HCT116 (cell line): ENCODE measurements around the gene NPLOC4. TPM values are rescaled to one million over a fixed set of nuclear protein-coding genes. Genes with fewer than 3 reads are reported as not detected.

ENCODE experiments used
- ATAC-seq: fragments of 200-7000 bp; cut with Tn5 transposase; 2 replicates; pipeline ENCODE4 v1.9.1; 2020; ENCODE audit warnings: mild to moderate bottlenecking, moderate library complexity
- BruUV-seq: library from RNA; stranded (reverse); fragments of 400-500 nt; replicated peaks from 2 replicates; lab custom pipeline; 2021; lab: Mats Ljungman, UMichigan
- CTCF ChIA-PET: fragments of 300-600 bp; sonication (Branson Sonifier 250); formaldehyde crosslinking; loops from one replicate; lab custom pipeline; 2021; ENCODE audit warnings: antibody characterized with exemption; lab: Charles Lee
- POLR2A ChIA-PET: fragments of 300-600, 350-600 bp; sonication (Branson Sonifier 250); formaldehyde crosslinking; loops from one replicate; lab custom pipeline; 2021; ENCODE audit warnings: antibody characterized with exemption; lab: Charles Lee
- RAD21 ChIA-PET, 2 experiments: fragments of 300-600 bp; sonication (Branson Sonifier 250); formaldehyde crosslinking; loops; one replicate each; lab custom pipeline; 2023; ENCODE audit warnings: low total read pairs in 2 of 2; ENCODE audit not compliant: uncharacterized antibody in 2 of 2, unreplicated experiment in 2 of 2, low non-redundant PET in 1 of 2; lab: Charles Lee
- DNase-seq: peaks from one replicate; pipeline ENCODE4 v3.0.0-alpha.2; 2010; ENCODE audit warnings: low read depth, low spot score
- H2AFZ ChIP-seq: fragments of 200-600 bp; shearing (Covaris generic), sonication (generic); 2 replicates; pipeline ENCODE4 v1.6.1; 2017; ENCODE audit warnings: low read depth, mixed run types, mixed read lengths, antibody characterized with exemption, low read length; ENCODE audit not compliant: poor library complexity, severe bottlenecking
- H3K27ac ChIP-seq: 2 replicates; pipeline ENCODE4 v1.5.1; 2012; ENCODE audit warnings: low read depth, low read length
- H3K27me3 ChIP-seq: fragments of 200-600 bp; sonication (generic); 2 replicates; pipeline ENCODE4 v1.6.1; 2016; ENCODE audit warnings: mixed run types, low read length, mixed read lengths; ENCODE audit not compliant: insufficient read depth
- H3K36me3 ChIP-seq, 2 experiments: fragments of 200-500 bp in 1 of 2; fragments of 200-600 bp in 1 of 2; sonication (Bioruptor generic) in 1 of 2; sonication (generic) in 1 of 2; 2 replicates each; pipeline versions ENCODE4 v1.5.1 to v1.6.1; 2014 to 2016; ENCODE audit warnings: low read length in 2 of 2, inconsistent platforms in 1 of 2, mixed read lengths in 1 of 2, mixed run types in 1 of 2; ENCODE audit not compliant: insufficient read depth in 2 of 2, control insufficient read depth in 1 of 2
- H3K4me1 ChIP-seq, 2 experiments: fragments of 200-600 bp in 1 of 2; sonication (generic) in 1 of 2; 2 replicates each; pipeline versions ENCODE4 v1.5.1 to v1.6.1; 2012 to 2017; ENCODE audit warnings: low read length in 2 of 2, inconsistent platforms in 1 of 2, mild to moderate bottlenecking in 1 of 2, mixed read lengths in 1 of 2, mixed run types in 1 of 2, moderate library complexity in 1 of 2; ENCODE audit not compliant: insufficient read depth in 2 of 2, control insufficient read depth in 1 of 2
- H3K4me2 ChIP-seq: fragments of 200-600 bp; sonication (generic); 2 replicates; pipeline ENCODE4 v1.6.1; 2017; ENCODE audit warnings: mixed run types, low read length, mixed read lengths
- H3K4me3 ChIP-seq, 2 experiments: fragments of 200-600 bp in 1 of 2; sonication (generic) in 1 of 2; replicated peaks in 1 of 2; 2 replicates each; pipeline ENCODE4 v1.5.1; 2011 to 2016; ENCODE audit warnings: low read length in 2 of 2, control low read depth in 1 of 2, low read depth in 1 of 2, mild to moderate bottlenecking in 1 of 2, mixed read lengths in 1 of 2, mixed run types in 1 of 2
- H3K79me2 ChIP-seq: fragments of 200-600 bp; sonication (generic); 2 replicates; pipeline ENCODE4 v1.6.1; 2017; ENCODE audit warnings: mild to moderate bottlenecking, mixed run types, low read length, moderate library complexity, mixed read lengths; ENCODE audit not compliant: insufficient read depth
- H3K9ac ChIP-seq: fragments of 200-600 bp; sonication (generic); 2 replicates; pipeline ENCODE4 v1.6.1; 2016; ENCODE audit warnings: low read length, mixed read lengths
- H3K9me2 ChIP-seq: fragments of 200-600 bp; sonication (generic), shearing (Covaris generic); 2 replicates; pipeline ENCODE4 v1.6.1; 2017; ENCODE audit warnings: mixed run types, mild to moderate bottlenecking, moderate library complexity; ENCODE audit not compliant: insufficient read depth
- H3K9me3 ChIP-seq, 2 experiments: fragments of 200-500 bp in 1 of 2; fragments of 200-600 bp in 1 of 2; sonication (Bioruptor generic) in 1 of 2; sonication (generic) in 1 of 2; 2 replicates each; pipeline ENCODE4 v1.6.1; 2014 to 2017; ENCODE audit warnings: low read length in 2 of 2, mixed read lengths in 2 of 2, inconsistent platforms in 1 of 2, low read depth in 1 of 2, mild to moderate bottlenecking in 1 of 2, mixed run types in 1 of 2, moderate library complexity in 1 of 2; ENCODE audit not compliant: control insufficient read depth in 1 of 2, insufficient read depth in 1 of 2
- H4K20me1 ChIP-seq: fragments of 200-600 bp; sonication (generic), shearing (Covaris generic); 2 replicates; pipeline ENCODE4 v1.6.1; 2017; ENCODE audit warnings: mixed run types, mild to moderate bottlenecking, moderate library complexity; ENCODE audit not compliant: insufficient read depth
- CBX3 ChIP-seq: IDR thresholded peaks from 2 replicates; pipeline ENCODE4 v1.6.1; 2012; ENCODE audit warnings: low read depth
- POLR2A ChIP-seq: IDR thresholded peaks from 2 replicates; pipeline ENCODE4 v1.7.0; 2011; ENCODE audit warnings: borderline replicate concordance; ENCODE audit not compliant: insufficient read depth, insufficient read length; ENCODE audit errors: extremely low read depth
- POLR2AphosphoS5 ChIP-seq: IDR thresholded peaks from 2 replicates; pipeline ENCODE4 v1.6.1; 2011; ENCODE audit warnings: mild to moderate bottlenecking, low read depth, low read length, moderate library complexity
- RAD21 ChIP-seq: IDR thresholded peaks from 2 replicates; pipeline ENCODE4 v1.6.1; 2012; ENCODE audit warnings: low read depth, mild to moderate bottlenecking
- ZFX ChIP-seq: fragments of 450-650 bp; IDR thresholded peaks from 2 replicates; pipeline ENCODE4 v1.6.1; 2017
- intact Hi-C: fragments of 100-400 bp; cut with micrococcal nuclease; formaldehyde crosslinking; loops from 2 replicates; pipeline ENCODE4 v1.10.0; 2022
- total RNA-seq: library from RNA; stranded (reverse); gene quantifications from one replicate; pipeline ENCODE4 v1.2.1, GENCODE V29; 2021; ENCODE audit not compliant: unreplicated experiment
- TF ChIP-seq, protein P1 (sequence below), 3 experiments: fragments of 200-600 bp in 1 of 3; sonication (generic) in 1 of 3; IDR thresholded peaks in 2 of 3; conservative IDR thresholded peaks in 1 of 3; 2 replicates each; pipeline ENCODE4 v1.5.1; 2012 to 2017; ENCODE audit warnings: low read depth in 2 of 3, low read length in 2 of 3, antibody characterized with exemption in 1 of 3, borderline replicate concordance in 1 of 3, control low read depth in 1 of 3, mild to moderate bottlenecking in 1 of 3, mixed read lengths in 1 of 3, mixed run types in 1 of 3, moderate library complexity in 1 of 3; ENCODE audit not compliant: insufficient read depth in 1 of 3
- TF ChIP-seq, protein P2 (sequence below): IDR thresholded peaks from 2 replicates; pipeline ENCODE4 v1.6.1; 2012
- TF ChIP-seq, protein P3 (sequence below): IDR thresholded peaks from 2 replicates; pipeline ENCODE4 v1.6.1; 2012
- TF ChIP-seq, protein P4 (sequence below): IDR thresholded peaks from 2 replicates; pipeline ENCODE4 v1.6.1; 2012; ENCODE audit warnings: low read depth
- TF ChIP-seq, protein P5 (sequence below): IDR thresholded peaks from 2 replicates; pipeline ENCODE4 v1.6.1; 2011; ENCODE audit warnings: mild to moderate bottlenecking, low read length, moderate library complexity; ENCODE audit not compliant: insufficient replicate concordance; ENCODE audit errors: extremely low read depth

The NPLOC4 gene
- total RNA-seq, 1 experiment from 2014 or later, result 137 TPM

DNA sequence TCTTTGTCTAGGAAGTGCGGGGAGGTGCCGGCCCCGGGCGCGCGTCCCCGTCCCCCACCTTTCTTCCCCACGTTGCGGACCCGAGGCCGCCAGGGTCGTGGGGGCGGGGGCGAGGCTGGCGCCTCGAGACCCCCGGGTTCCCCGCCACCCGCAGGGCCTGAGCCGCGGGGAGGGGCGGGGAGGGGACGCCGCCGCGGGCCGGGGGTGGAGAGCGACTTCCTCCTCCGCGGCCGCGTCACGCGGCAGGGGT is 122.5 kb downstream of the NPLOC4 start:
- Histone ChIP-seq H3K9me3 (no peaks in the 10 kb centered on the region), H3K27ac (peak overlapping the region; percentile 100), H3K4me2 (peak overlapping the region; percentile 100), H3K4me1 (peaks cover 33 to 83% of the 10 kb centered on the region in 2 experiments), H3K9me2 (no peaks in the 10 kb centered on the region), H2AFZ (no peak overlapping the region), H3K79me2 (peaks cover 71% of the 10 kb centered on the region), H3K36me3 (peaks cover 19 to 30% of the 10 kb centered on the region in 2 experiments), H3K4me3 (peak overlapping the region; percentile 81 to 90), H4K20me1 (peaks cover 29% of the 10 kb centered on the region; the same call in 1 of the 2 replicates), H3K27me3 (no peaks in the 10 kb centered on the region), H3K9ac (peak overlapping the region; percentile 94)
- no TSS peak for BruUV-seq
- POLR2A ChIA-PET, result no interaction called here
- CTCF ChIA-PET, result no interaction called here
- TF ChIP-seq, protein P1, sequence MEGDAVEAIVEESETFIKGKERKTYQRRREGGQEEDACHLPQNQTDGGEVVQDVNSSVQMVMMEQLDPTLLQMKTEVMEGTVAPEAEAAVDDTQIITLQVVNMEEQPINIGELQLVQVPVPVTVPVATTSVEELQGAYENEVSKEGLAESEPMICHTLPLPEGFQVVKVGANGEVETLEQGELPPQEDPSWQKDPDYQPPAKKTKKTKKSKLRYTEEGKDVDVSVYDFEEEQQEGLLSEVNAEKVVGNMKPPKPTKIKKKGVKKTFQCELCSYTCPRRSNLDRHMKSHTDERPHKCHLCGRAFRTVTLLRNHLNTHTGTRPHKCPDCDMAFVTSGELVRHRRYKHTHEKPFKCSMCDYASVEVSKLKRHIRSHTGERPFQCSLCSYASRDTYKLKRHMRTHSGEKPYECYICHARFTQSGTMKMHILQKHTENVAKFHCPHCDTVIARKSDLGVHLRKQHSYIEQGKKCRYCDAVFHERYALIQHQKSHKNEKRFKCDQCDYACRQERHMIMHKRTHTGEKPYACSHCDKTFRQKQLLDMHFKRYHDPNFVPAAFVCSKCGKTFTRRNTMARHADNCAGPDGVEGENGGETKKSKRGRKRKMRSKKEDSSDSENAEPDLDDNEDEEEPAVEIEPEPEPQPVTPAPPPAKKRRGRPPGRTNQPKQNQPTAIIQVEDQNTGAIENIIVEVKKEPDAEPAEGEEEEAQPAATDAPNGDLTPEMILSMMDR (IDR thresholded peaks at IDR 0.05 in 2 of 3, conservative IDR thresholded peaks at IDR 0.05 in 1 of 3; ENCODE audit: borderline replicate concordance in 1 of 3, insufficient read depth in 1 of 3, low read depth in 2 of 3, low read length in 2 of 3), result no peak
- TF ChIP-seq RAD21, result no peak
- TF ChIP-seq POLR2A, result peak; percentile 1
- TF ChIP-seq POLR2AphosphoS5, result no peak
- no peak for TF ChIP-seq CBX3
- TF ChIP-seq, protein P2, sequence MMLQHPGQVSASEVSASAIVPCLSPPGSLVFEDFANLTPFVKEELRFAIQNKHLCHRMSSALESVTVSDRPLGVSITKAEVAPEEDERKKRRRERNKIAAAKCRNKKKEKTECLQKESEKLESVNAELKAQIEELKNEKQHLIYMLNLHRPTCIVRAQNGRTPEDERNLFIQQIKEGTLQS, result no peak
- no peak for DNase-seq
- RAD21 ChIA-PET, result no interaction called here
- ATAC-seq, result no peak
- intact Hi-C loops, result no loop called here

DNA sequence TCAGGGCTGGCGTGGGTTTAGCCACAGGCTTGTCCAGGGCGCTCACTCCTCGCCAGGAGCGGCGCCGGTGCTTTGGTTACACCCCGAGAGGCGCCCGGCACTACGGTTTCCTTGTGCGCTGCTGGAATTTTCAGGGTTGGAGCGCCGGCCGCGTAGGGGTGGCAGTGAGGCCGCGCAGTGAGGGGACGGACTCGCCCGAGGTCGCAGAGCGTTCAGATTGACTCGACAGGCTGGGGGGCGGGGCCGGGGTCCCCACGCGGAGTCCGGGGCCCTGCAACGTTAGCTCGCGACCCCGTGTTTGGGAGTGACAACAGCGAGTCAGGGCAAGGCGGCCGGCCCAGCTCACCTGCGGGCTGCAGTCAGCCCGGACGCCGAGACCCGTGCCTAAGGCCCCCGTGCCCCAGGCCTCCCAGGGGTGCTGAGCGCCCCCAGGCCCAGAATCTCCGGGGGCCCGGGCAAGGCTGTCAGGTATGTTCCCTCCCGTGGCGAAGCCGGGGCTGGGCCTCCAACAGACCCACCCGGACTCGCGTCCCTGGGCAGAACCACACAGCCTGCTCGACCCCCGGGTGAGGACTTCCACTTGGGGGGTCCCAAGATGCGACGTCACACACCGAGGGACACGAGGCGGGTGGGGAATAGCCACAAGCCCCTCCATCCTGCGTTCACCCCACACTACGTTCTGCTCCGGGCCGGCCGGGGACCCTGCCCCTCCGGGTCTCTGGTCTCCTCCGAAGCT is 123.0 kb downstream of the NPLOC4 start:
- Histone ChIP-seq H3K4me3 (peak overlapping the region; percentile 81 to 90), H4K20me1 (peaks cover 34% of the 10 kb centered on the region; the same call in 1 of the 2 replicates), H3K79me2 (peaks cover 76% of the 10 kb centered on the region), H3K27ac (peak overlapping the region; percentile 100), H3K27me3 (no peaks in the 10 kb centered on the region), H2AFZ (no peak overlapping the region), H3K9me3 (no peaks in the 10 kb centered on the region), H3K4me2 (peak overlapping the region; percentile 100), H3K9me2 (no peaks in the 10 kb centered on the region), H3K4me1 (peaks cover 33 to 83% of the 10 kb centered on the region in 2 experiments), H3K36me3 (peaks cover 19 to 34% of the 10 kb centered on the region in 2 experiments), H3K9ac (peak overlapping the region; percentile 94)
- POLR2A ChIA-PET, result interaction anchor here (1.5 to 2.4 kb wide), 8 partner anchors 9 to 118 kb away, joined by 4 to 12 read pairs (median 6); partner anchors contain the start of genes BAHCC1, FAAP100 and FSCN2
- DNase-seq (no peak), ATAC-seq (peak; percentile 4)
- BruUV-seq, result no TSS peak
- CTCF ChIA-PET, result no interaction called here
- RAD21 ChIA-PET, result no interaction called here
- intact Hi-C loops, result no loop called here
- TF ChIP-seq, protein P3, sequence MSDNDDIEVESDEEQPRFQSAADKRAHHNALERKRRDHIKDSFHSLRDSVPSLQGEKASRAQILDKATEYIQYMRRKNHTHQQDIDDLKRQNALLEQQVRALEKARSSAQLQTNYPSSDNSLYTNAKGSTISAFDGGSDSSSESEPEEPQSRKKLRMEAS, result no peak
- peak; percentile 77 for TF ChIP-seq ZFX
- TF ChIP-seq, protein P4, sequence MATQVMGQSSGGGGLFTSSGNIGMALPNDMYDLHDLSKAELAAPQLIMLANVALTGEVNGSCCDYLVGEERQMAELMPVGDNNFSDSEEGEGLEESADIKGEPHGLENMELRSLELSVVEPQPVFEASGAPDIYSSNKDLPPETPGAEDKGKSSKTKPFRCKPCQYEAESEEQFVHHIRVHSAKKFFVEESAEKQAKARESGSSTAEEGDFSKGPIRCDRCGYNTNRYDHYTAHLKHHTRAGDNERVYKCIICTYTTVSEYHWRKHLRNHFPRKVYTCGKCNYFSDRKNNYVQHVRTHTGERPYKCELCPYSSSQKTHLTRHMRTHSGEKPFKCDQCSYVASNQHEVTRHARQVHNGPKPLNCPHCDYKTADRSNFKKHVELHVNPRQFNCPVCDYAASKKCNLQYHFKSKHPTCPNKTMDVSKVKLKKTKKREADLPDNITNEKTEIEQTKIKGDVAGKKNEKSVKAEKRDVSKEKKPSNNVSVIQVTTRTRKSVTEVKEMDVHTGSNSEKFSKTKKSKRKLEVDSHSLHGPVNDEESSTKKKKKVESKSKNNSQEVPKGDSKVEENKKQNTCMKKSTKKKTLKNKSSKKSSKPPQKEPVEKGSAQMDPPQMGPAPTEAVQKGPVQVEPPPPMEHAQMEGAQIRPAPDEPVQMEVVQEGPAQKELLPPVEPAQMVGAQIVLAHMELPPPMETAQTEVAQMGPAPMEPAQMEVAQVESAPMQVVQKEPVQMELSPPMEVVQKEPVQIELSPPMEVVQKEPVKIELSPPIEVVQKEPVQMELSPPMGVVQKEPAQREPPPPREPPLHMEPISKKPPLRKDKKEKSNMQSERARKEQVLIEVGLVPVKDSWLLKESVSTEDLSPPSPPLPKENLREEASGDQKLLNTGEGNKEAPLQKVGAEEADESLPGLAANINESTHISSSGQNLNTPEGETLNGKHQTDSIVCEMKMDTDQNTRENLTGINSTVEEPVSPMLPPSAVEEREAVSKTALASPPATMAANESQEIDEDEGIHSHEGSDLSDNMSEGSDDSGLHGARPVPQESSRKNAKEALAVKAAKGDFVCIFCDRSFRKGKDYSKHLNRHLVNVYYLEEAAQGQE, result no peak
- TF ChIP-seq, protein P5, sequence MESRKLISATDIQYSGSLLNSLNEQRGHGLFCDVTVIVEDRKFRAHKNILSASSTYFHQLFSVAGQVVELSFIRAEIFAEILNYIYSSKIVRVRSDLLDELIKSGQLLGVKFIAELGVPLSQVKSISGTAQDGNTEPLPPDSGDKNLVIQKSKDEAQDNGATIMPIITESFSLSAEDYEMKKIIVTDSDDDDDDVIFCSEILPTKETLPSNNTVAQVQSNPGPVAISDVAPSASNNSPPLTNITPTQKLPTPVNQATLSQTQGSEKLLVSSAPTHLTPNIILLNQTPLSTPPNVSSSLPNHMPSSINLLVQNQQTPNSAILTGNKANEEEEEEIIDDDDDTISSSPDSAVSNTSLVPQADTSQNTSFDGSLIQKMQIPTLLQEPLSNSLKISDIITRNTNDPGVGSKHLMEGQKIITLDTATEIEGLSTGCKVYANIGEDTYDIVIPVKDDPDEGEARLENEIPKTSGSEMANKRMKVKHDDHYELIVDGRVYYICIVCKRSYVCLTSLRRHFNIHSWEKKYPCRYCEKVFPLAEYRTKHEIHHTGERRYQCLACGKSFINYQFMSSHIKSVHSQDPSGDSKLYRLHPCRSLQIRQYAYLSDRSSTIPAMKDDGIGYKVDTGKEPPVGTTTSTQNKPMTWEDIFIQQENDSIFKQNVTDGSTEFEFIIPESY, result no peak
